Measurements from ENCODE around the gene PGLYRP2.

Gene PGLYRP2

GRCh38 chr19:15438577-15438976 is 40.7 kb downstream of the PGLYRP2 start:
- no peak for DNase-seq

- DNase-seq: no peak
Measured at GRCh38 chr19:15438124-15438496, 41.2 kb downstream of the PGLYRP2 start.

- DNase-seq: peak; percentile 41
Measured at GRCh38 chr19:15437355-15438123, 41.8 kb downstream of the PGLYRP2 start.

- no peak for DNase-seq
Measured at GRCh38 chr19:15436826-15437110, 42.5 kb downstream of the PGLYRP2 start.

GRCh38 chr19:15436012-15436825 is 43.1 kb downstream of the PGLYRP2 start:
- DNase-seq: peak; percentile 38

- no peak for DNase-seq
Measured at GRCh38 chr19:15433519-15434069, 45.7 kb downstream of the PGLYRP2 start.

GRCh38 chr19:15432629-15433518 is 46.4 kb downstream of the PGLYRP2 start:
- peak; percentile 92 for DNase-seq

GRCh38 chr19:15432018-15432494 is 47.2 kb downstream of the PGLYRP2 start:
- no peak for DNase-seq

GRCh38 chr19:15431396-15432017 is 47.8 kb downstream of the PGLYRP2 start:
- DNase-seq: no peak

GRCh38 chr19:15430526-15431120 is 48.7 kb downstream of the PGLYRP2 start:
- no peak for DNase-seq

GRCh38 chr19:15429825-15430467 is 49.4 kb downstream of the PGLYRP2 start:
- DNase-seq: no peak

- DNase-seq: no peak
Measured at GRCh38 chr19:15428956-15429824, 50.1 kb downstream of the PGLYRP2 start.

GRCh38 chr19:15427991-15428471 is 51.3 kb downstream of the PGLYRP2 start:
- no peak for DNase-seq

GRCh38 chr19:15427350-15427700 is 52.0 kb downstream of the PGLYRP2 start:
- DNase-seq: no peak

- DNase-seq: no peak
Measured at GRCh38 chr19:15426485-15427349, 52.6 kb downstream of the PGLYRP2 start.

GRCh38 chr19:15425321-15425950 is 53.9 kb downstream of the PGLYRP2 start:
- DNase-seq: no peak

- no peak for DNase-seq
Measured at GRCh38 chr19:15424692-15425272, 54.5 kb downstream of the PGLYRP2 start.

GRCh38 chr19:15424121-15424520 is 55.2 kb downstream of the PGLYRP2 start:
- DNase-seq: no peak

Measured in fibroblast of skin of right biceps (primary cell).